CD4-positive, alpha-beta T cell treated with Interleukin-2 at 100 ng/mL for 4 hours (primary cell): Measurements from ENCODE around the gene PRR36.

Source experiments
- DNase-seq: peaks from one replicate; pipeline ENCODE4 v3.0.0-alpha.2; 2020; ENCODE audit warnings: low spot score

Gene PRR36

GRCh38 chr19:7818806-7819205, 55.4 kb downstream of the PRR36 start:
- no peak for DNase-seq
